HL-60 (cell line): ENCODE data around the gene SLC19A3.

ENCODE experiments used
- CTCF ChIP-seq: IDR thresholded peaks from one replicate; pipeline ENCODE4 v1.5.1; 2011; ENCODE audit warnings: low read length, control low read depth, inconsistent platforms; ENCODE audit not compliant: insufficient read depth
- GABPA ChIP-seq: IDR thresholded peaks from 2 replicates; pipeline ENCODE4 v1.6.1; 2012; ENCODE audit warnings: low read depth
- POLR2AphosphoS5 ChIP-seq: IDR thresholded peaks from 2 replicates; pipeline ENCODE4 v1.6.1; 2012; ENCODE audit warnings: low read depth
- REST ChIP-seq: IDR thresholded peaks from 2 replicates; pipeline ENCODE4 v1.6.1; 2012; ENCODE audit warnings: low read depth; ENCODE audit not compliant: insufficient replicate concordance
- SPI1 ChIP-seq: IDR thresholded peaks from 2 replicates; pipeline ENCODE4 v1.6.1; 2012; ENCODE audit warnings: low read depth, mild to moderate bottlenecking, borderline replicate concordance

- TF ChIP-seq SPI1, result no peak
- no peak for TF ChIP-seq CTCF
- no peak for TF ChIP-seq GABPA
- no peak for TF ChIP-seq REST
- no peak for TF ChIP-seq POLR2AphosphoS5
These were observed 41.7 kb upstream of the SLC19A3 start for GRCh38 chr2:227759411-227760118.
